Stimulated activated CD8-positive, alpha-beta memory T cell treated with anti-CD3 and anti-CD28 coated beads, Interleukin-4, amount 100 ng/mL, for 1 hour (primary cell): ENCODE results near the gene ASPG.

Experiments used
- DNase-seq, 2 donors: peaks; one replicate each; pipeline ENCODE4 v3.0.0-alpha.2; 2020; ENCODE audit warnings: low read depth in 2 of 2, low spot score in 1 of 2

ASPG gene

DNA sequence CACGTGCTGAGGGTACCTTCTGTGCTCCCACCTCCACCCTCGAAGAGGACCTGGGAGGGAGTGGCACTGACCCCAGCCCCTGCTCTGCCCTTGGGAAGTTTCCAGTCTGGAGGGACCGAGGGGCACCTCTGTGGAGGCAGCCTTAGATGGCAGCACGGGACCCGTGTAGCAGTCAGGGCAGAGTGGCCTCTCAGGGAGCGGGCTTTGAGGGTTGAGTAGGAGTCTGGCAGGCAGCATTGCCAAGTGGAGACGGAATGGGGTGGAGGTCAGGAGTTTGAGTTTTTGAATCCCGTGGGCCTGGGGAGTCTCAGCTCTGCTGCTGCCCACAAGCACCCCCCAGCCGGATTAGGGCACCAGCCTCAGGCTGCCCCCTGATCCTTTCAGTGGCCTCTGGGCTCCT lies 74.5 kb downstream of the ASPG start:
- no peak for DNase-seq

DNA sequence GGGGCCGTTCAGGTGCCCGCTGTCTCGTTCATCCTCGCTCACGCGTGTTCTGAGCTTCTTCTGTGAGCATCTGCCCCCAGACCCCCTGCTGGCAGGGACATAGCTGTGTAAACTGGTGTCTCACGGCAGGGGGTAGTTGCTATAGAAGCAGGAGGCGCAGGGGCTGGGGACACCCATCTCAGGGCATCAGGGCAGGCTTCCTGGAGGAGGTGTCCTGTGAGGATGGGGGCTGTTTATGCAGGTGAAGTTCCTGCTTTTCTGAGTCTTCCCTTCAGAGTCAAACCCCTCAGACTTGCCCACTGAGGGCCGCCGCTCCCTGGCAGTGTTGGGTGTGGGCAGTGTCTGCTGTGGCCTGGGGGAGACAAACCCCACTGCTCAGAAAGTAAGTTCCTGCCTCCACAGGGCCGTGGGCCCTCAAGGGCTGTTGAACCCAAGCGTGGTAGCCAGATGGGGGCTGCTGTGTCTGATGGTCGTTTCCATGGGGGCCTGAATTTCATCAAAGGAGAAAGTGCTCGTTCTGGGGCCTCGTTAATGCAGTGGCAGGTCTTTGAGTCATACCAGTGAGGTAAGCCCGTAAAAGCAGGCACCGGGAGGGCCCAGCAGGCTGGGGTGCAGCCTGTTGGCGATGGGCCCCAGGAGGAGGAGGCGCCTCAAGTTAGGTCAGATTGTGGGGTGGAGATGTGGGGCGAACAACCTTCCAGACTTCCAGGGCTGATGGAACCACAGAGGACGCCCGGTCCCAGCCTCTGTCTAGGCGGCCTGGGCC lies 76.3 kb downstream of the ASPG start:
- no peak for DNase-seq

DNA sequence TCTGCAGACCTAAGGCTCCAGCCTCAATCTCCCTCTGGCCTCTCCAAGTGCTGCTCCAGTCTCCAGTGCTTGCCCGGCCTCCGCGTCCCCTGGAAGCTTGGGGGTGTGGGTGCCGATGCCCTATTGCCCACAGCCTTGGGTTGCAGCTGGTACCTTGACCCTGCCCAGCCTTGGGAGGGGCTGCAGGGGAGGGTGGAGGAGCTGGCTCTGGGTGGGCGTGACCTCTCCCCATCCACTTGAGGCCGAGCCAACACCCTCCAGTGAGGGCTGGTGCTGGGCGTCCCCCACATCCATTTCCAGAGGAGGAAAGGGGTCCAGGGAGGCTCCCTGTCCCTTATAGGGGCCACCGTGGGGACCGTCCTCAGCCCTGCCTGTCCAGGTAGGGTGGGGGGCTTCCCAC lies 77.0 kb downstream of the ASPG start:
- DNase-seq, result no peak

DNA sequence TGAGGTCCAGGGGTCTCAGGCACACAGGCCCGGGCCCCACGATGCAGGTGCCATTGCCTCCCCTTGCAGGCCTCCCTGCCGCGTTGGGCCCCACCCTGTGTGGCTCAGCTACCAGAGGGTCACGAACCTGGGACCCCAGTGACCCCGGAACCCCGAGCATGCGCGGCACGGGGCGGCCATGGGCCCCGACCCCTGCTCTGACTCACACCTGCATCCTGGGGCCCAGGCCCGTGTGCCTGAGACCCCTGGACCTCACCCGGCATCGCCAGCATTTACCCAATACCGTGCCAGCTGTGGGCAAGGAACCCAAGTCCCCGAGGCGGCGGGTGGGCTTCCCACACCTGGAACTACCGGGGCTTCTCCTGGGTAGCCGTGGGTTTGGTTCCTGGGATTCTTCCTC lies 78.0 kb downstream of the ASPG start:
- DNase-seq, result no peak

DNA sequence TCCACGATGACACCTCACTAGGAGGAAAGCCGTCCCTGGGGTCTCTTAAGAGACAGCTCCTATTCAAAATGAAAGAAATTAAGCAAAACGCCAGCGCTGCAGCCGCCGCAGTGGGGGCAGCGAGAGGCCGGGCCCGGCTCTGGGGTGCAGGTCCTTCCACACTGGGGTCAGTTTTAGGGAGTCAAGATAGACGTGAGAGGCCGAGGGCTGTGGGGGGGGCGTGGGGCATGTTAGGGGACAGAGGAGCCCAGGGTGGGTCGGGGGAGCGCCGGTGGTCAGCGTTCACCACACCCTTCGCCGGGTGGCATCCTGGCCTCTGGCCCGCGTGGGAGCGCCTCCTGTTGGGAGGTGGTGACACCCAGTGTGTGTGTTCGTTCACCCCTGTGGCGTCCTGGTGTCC lies 78.5 kb downstream of the ASPG start:
- DNase-seq, result no peak

DNA sequence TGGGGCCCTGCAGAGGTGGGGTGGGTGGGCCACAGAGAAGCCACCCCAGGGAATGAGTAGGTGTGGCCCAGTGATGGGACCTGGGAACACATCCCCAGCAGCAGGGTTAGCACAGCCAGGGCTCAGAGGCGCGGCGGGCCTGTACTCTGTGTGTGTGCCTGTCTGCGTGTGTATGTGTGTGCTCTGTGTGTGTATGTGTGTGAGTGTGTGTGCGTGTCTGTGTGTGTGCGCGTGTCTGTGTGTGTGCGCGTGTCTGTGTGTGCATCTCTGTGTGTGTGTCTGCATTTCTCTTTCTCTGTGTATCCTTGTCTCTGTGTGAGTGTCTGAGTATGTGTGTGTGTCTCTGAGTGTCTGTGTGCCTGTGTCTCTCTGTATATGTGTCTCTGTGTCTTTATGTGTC lies 79.0 kb downstream of the ASPG start:
- no peak for DNase-seq
